NCI-H2227 (cell line): Measurements from ENCODE around the gene DCLK3.

ENCODE experiments used
- DNase-seq: peaks from one replicate; lab custom pipeline; 2025; ENCODE audit not compliant: unreplicated experiment; lab: John Stamatoyannopoulos, UW

Gene DCLK3

GRCh38 chr3:36677331-36678007, 86.9 kb downstream of the DCLK3 start:
- DNase-seq = no peak

- no peak for DNase-seq
Measured at GRCh38 chr3:36674816-36675215, 89.5 kb downstream of the DCLK3 start.

- no peak for DNase-seq
Measured at GRCh38 chr3:36669764-36670163, 94.6 kb downstream of the DCLK3 start.

GRCh38 chr3:36666166-36666565, 98.2 kb downstream of the DCLK3 start:
- no peak for DNase-seq

- no peak for DNase-seq
Measured at GRCh38 chr3:36663666-36664291, 100.6 kb downstream of the DCLK3 start.

- no peak for DNase-seq
Measured at GRCh38 chr3:36662626-36663025, 101.7 kb downstream of the DCLK3 start.
